Progenitor cell of endocrine pancreas (in vitro differentiated cells): ENCODE results near the gene SLAMF9. TPM values are rescaled to one million over a fixed set of nuclear protein-coding genes. Genes with fewer than 3 reads are reported as not detected.

Experiments
- DNase-seq: peaks from one replicate; pipeline ENCODE4 v3.0.0; 2021; ENCODE audit warnings: low spot score; ENCODE audit not compliant: unreplicated experiment
- H3K27ac Mint-ChIP-seq: 2 replicates; pipeline ENCODE4 v1.8.0; 2021; ENCODE audit warnings: mild to moderate bottlenecking, moderate library complexity, mixed read lengths
- H3K27me3 Mint-ChIP-seq: 2 replicates; pipeline ENCODE4 v1.8.0; 2021; ENCODE audit warnings: mixed read lengths
- H3K36me3 Mint-ChIP-seq: 2 replicates; pipeline ENCODE4 v1.8.0; 2022; ENCODE audit warnings: mixed read lengths; ENCODE audit not compliant: insufficient read depth
- H3K4me1 Mint-ChIP-seq: 2 replicates; pipeline ENCODE4 v1.8.0; 2021; ENCODE audit warnings: low read depth, mixed read lengths
- H3K4me3 Mint-ChIP-seq: 2 replicates; pipeline ENCODE4 v1.8.0; 2021; ENCODE audit warnings: low read depth, mild to moderate bottlenecking, moderate library complexity, mixed read lengths
- H3K9me3 Mint-ChIP-seq: 2 replicates; pipeline ENCODE4 v1.8.0; 2021; ENCODE audit warnings: low read depth, mixed read lengths
- CTCF ChIP-seq: fragments of 200-600 bp; sonication (generic); IDR thresholded peaks from one replicate; pipeline ENCODE4 v1.5.0; 2021; ENCODE audit warnings: antibody characterized with exemption, mild to moderate bottlenecking; ENCODE audit not compliant: unreplicated experiment
- total RNA-seq: library from RNA; stranded (reverse); gene quantifications from 2 replicates; pipeline ENCODE4 v1.2.1, GENCODE V29; 2021

The SLAMF9 gene
- total RNA-seq, 1 donor from 2014 or later = not detected

- Mint-ChIP-seq H3K9me3 (no peaks in the 10 kb centered on the region), H3K27me3 (peaks cover 22% of the 10 kb centered on the region), H3K4me3 (no peak overlapping the region), H3K4me1 (peaks cover 6% of the 10 kb centered on the region), H3K27ac (no peak overlapping the region), H3K36me3 (no peaks in the 10 kb centered on the region)
- DNase-seq = no peak
- no peak for TF ChIP-seq CTCF
Measured at GRCh38 chr1:159957824-159958268, 3.8 kb upstream of the SLAMF9 start.

- DNase-seq = no peak
- no peaks in the 10 kb centered on the region for H3K9me3 Mint-ChIP-seq
- H3K27me3 Mint-ChIP-seq = peaks cover 40% of the 10 kb centered on the region
- no peak for TF ChIP-seq CTCF
- no peak overlapping the region for H3K27ac Mint-ChIP-seq
- H3K4me3 Mint-ChIP-seq = no peak overlapping the region
- H3K4me1 Mint-ChIP-seq = peaks cover 6% of the 10 kb centered on the region
- H3K36me3 Mint-ChIP-seq = no peaks in the 10 kb centered on the region
Measured at GRCh38 chr1:159955456-159955855, 1.4 kb upstream of the SLAMF9 start.

- no peak for DNase-seq
- Mint-ChIP-seq H3K9me3 (no peaks in the 10 kb centered on the region), H3K4me3 (no peak overlapping the region), H3K27me3 (peaks cover 49% of the 10 kb centered on the region), H3K27ac (no peak overlapping the region), H3K36me3 (no peaks in the 10 kb centered on the region), H3K4me1 (peaks cover 8% of the 10 kb centered on the region)
- TF ChIP-seq CTCF = no peak
Measured at GRCh38 chr1:159952932-159953331, 1.1 kb downstream of the SLAMF9 start.

- Mint-ChIP-seq H3K36me3 (no peaks in the 10 kb centered on the region), H3K9me3 (no peaks in the 10 kb centered on the region), H3K27ac (no peak overlapping the region), H3K4me1 (peaks cover 5% of the 10 kb centered on the region), H3K4me3 (no peak overlapping the region), H3K27me3 (peaks cover 49% of the 10 kb centered on the region)
- no peak for DNase-seq
- TF ChIP-seq CTCF = no peak
Measured at GRCh38 chr1:159951551-159951950, 2.5 kb downstream of the SLAMF9 start.

- DNase-seq = no peak
- no peak for TF ChIP-seq CTCF
- no peaks in the 10 kb centered on the region for H3K9me3 Mint-ChIP-seq
- H3K4me1 Mint-ChIP-seq = peaks cover 7% of the 10 kb centered on the region
- no peak overlapping the region for H3K4me3 Mint-ChIP-seq
- no peak overlapping the region for H3K27ac Mint-ChIP-seq
- no peaks in the 10 kb centered on the region for H3K36me3 Mint-ChIP-seq
- H3K27me3 Mint-ChIP-seq = peaks cover 49% of the 10 kb centered on the region
Measured at GRCh38 chr1:159951016-159951415, 3.0 kb downstream of the SLAMF9 start.
